HG03060 (cell line): ENCODE results near the gene PI4K2A.

Experiments
- ATAC-seq: cut with Tn5 transposase; IDR thresholded peaks from one replicate; pipeline ENCODE4 v1.9.1; 2021; ENCODE audit warnings: low read depth, moderate number of reproducible peaks; ENCODE audit not compliant: unreplicated experiment

PI4K2A gene

DNA sequence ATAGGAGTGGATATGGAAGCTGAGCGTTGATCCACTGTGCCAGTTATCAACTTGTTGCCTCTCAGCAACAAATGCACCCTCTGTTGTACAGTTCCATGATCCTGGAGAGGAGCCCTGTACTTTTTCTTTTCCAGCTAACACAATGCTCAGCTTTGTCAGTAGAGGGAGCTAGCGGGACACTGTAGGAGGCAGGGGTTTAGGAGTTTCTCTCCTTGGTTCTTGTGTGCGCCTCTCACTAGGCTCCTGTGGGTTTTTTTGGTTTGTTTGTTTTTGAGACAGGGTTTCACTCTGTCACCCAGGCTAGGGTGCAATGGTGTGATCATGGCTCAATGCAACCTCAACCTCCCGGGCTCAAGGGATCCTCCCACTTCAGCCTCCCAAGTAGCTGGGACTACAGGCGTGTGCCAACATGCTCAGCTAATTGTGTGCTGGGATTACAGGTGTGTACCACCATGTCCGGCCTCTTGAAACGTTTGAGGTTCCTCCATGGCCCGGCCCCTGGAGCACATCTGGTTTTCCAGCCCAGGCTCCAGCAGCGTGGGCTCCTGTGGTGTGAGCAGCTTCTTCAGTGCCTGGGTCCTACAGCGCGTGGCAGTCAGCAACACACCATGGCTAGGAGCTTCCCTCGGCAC is 61.1 kb downstream of the PI4K2A start:
- ATAC-seq = no peak

DNA sequence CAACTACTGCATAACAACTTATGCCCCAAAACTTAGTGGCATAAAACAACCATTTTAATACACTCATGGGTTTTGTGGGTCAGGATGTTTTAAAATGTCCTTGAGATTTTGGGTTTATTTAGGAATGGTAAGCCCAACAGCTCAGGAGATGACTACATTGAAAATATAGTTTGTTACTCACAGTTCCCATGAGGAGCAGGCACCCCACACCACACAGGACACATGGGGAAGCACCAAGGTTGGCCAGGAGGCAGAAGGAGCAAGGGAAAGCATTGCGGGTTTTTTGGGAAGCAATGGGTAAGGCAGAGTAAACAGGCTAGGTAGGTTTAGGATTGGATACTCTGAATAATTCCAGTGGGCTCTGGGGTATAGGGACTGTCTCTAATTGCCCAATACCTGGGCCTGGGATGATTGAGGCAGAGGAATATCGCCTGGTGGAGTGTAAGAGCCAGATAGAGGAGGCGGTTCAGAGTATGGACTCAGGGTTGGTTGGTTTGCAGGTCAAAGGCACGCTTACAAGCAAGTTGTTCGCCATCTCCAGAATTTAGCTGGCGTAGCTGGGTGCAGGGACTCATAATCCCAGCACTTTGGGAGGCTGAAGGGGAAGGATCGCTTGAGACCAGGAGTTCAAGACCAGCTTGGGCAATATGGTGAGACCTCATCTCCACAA is 63.1 kb downstream of the PI4K2A start:
- ATAC-seq = no peak

DNA sequence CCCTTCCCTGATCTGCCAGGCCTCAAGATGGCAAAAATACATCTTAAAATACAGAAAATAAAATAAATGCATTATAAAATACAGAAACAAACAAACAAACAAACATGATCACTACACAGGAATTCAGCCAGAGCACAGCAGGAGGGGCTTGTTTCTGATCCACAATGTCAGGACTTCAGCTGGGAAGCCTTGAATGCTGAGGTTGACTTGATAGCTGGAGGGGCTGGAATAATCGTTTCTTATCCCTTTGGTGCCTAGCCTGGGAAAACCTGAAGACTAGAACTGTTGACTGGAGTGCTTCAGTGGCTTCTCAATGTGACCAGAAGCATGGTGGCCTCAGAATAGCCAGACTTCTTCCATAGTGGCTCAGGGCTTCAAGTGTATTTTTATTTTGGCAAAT is 63.9 kb downstream of the PI4K2A start:
- ATAC-seq = no peak

DNA sequence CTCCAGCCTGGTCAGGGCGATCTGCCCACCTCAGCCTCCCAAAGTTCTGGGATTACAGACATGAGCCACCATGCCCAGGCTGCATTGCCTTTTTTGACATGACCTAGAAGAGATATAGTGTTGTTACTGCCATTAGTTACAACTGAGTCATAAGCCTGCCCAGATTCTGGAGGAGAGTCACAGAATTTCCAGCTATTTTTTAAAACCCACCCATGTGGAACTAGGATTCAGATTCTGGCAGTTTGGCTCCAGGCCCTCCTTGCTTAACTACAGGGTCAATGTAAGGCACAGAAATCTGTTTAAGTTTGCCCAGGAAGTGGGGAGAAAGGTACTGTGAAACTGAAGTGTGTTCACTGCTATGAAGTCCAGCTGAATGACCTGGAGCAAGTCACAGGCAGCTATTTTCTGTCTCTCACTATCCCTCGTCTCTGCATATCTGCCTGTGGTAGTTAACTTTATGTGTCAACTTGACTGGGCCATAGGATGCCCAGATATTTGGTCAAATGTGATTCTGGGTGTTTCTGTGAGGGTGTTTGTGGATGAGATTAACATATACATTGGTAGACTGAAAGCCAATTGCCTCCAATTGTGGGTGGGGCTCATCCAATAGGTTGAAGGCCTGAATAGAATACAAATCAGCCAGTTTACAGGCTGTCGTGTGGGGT is 64.7 kb downstream of the PI4K2A start:
- no peak for ATAC-seq

DNA sequence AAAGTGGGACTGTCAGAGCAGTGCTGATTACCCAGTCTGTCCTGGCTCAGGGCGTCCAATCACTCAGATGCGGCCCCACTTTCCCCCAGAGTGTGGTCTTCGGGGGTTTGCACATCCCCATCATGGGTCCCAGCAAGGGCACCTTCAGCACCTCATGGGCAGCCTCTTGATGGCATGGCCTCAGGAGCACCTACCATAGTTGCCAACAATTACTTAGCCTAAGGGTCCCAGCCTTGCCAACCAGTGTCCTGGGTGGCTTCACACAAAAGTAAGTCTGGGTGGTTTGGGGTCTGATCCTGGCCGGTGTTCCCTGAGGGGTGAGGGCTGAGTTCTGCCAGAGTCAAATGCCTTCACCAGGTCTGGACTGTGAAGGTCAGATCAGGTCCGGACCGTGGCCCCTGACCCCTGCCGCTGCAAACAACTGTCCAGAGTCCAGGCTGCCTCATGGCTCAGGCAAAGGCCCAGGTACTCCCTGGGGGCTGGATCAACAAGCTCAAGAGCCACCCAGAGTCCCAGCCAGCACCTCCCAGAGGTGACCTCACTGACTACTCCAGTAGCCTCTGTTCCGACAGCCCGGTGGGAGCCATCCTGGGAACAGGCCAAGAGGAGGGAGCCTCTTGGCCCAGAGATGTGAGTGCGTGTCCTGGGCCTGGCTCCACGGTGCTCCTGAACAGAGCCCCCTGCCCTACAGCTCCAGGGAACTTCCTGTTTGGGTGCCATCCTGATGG is 66.8 kb downstream of the PI4K2A start:
- ATAC-seq = no peak

DNA sequence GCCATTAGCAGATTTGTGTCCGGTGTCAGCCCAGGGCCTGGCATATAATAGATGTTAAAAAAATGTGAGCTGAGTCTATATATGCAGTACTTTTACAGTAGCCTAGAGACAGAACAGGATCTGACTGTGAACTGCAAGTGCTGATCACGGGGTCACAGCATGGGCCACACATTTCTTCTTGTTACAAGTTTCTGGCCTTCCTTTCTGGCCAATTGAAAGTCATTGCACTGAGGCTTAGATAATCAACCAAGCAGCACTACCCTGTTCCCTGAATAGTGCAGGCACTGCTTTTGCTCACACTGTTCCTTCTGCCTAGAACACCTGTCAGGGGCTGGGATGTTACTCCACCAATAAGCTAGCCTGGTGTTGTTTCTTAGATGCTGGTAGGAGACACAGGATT is 67.7 kb downstream of the PI4K2A start:
- no peak for ATAC-seq

DNA sequence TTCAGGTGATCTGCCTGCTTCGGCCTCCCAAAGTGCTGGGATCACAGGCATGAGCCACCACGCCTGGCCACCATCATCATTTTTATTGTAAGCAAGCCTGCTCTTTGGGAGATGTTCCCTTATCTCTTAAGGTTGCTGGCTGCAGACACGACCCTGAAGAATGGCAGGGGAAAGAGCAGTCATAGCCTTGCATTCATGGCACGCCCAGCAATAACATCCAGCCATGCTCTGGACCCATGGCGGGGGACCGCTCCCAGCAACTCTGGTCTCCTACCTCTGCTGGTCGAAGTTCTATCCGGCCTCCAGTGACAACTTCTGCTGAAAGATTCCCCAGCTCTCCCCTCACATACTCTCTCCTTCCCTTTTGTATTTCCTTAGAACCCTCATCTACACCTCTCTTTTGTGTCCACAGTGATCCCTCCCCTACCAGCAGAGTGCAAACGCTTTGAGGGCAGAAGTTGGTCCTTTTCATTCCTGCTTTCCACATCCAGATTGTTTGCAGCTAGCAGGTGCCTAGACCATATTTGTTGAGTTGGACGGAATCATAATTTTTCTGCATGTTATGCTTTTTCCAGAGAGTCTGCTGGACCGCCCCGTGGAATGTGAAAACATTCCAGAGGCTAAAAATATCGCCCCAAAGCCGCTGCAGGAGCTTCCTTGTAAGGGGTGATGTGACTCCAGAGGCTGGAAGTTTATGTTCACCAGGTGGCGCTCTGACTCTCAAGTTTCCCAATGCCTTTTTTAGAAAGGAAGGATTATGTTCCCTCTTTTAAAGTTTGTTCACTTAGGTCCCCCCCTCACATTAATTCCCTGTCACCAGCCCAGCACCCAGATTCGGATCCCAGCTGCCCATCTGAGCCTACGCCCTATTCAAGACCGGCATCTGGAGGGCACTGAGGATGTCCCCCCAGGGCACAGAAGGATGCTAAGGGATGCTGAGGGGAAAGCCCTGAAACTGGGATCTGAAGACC is 68.8 kb downstream of the PI4K2A start:
- ATAC-seq = no peak

DNA sequence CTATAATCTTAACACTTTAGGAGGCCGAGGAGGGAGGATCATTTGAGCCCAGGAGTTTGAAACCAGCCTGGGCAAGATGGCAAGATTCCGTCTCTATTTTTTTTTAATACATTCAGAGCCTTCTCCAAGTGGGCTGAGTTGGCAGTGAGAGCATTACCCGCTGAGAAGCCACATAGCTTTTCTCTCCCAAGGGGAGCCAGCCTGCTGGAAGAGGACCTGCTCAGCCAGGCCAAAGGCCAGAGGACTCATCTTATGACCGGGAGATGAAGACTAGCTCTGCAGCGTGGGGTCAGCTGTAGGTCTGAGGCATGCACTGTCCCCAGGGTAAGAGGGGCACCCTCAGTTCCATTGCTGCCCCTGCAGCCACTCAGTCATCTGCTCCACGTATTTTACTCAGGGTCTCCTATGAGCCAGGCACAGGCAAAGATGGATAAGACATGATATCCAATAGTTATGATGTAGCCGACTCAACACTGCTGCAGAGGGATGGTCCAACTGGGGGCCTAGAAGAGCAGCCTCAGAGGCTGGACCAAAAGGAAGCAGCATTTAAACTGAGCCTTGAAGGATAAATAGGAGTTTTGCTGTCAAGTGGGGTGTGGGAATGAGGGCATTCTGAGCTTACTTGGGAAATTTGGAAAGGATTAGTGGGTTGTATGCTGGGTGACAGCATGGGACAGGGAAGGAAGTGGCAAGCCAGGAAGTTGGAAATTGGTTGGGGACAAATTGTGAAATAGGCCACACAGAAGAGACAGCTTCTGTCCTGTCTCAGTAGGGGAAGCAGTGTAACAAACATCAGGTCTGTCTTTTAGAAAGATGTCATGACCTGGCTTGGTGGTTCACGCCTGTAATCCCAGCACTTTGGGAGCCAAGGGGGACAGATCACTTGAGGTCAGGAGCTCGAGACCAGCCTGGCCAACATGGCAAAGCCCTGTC is 71.4 kb downstream of the PI4K2A start:
- no peak for ATAC-seq

DNA sequence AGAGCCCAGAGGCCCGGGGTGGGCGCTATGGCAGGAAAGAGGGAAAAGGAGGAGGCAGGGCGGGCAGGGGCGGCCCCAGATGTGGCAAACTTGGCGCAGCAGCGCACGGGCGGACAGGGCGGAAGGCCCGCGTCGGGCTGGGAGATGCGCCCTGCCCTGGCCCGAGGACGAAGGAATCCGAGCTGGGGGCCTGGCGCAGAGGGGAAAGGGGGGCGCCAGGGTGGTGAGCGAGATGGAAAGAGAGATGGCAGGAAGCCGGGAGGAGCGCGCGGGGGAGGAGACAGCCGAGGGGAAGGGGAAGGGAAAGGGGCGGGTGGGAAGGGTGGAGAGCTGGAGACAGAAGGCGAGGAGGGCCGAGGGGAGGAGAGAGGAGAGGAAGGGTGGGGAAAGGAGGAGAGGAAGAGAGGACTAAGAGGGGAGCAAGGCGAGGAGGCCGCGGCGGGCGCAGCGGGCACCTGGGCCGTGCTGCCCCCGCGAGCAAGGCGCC is 72.9 kb downstream of the PI4K2A start, which contains the start of gene MARVELD1:
MARVELD1 (plus strand) TSS at position 392 of the 487 bp plus-strand sequence. CDS start 147 bp downstream, outside the sequence.
- no peak for ATAC-seq

DNA sequence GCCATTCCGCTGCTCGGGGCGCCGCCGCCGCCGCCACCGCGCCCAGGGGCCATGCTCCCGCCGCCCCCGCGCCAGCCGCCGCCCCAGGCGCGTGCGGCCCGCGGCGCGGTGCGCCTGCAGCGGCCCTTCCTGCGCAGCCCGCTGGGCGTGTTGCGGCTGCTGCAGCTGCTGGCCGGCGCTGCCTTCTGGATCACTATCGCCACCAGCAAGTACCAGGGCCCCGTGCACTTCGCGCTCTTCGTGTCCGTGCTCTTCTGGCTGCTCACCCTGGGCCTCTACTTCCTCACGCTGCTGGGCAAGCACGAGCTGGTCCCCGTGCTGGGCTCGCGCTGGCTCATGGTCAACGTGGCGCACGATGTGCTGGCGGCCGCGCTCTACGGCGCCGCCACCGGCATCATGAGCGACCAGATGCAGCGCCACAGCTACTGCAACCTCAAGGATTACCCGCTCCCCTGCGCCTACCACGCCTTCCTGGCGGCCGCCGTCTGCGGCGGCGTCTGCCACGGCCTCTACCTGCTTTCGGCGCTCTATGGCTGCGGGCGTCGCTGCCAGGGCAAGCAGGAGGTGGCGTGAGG is 73.4 kb downstream of the PI4K2A start:
- no peak for ATAC-seq

DNA sequence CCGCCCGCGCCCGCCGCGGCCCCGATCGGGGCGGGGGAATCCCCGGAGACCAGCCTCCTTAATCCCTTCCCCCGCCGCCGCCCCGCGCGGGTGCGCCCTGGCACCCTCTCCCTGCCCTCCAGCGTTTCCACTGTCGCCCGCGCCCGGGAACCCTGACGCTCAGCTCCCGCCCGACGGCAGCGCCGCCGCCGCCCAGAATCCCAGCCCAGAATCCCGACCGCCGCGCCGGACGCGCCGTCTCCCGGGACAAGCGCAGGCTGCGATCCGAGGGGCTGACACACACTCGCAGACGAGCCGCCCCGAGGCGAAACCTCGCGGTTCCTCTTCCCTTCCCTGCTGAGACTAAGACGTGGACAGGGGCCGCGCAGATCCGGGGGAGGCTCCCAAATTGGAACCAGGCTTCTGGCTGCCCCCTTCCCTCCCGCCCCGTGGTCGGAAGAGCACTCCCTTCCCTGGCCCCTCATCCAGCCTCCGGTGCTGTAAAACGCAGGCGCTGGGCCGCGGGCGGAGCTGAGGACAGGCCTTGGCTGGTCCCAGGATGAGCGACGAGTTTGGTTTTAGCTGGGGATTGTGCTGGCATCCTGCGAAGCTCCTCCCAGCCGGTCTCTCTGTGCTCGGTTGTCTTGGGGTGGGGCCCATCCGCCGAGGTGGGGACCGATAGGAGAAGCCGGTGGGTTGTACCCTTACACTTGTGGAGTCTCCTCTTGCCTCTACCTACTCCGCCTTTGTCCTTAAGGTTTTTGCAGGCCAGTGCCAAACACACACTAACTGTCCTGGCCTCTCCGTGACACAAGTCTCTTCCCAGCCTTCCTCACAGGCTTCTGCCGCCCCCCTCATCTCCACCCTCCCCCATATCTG is 74.2 kb downstream of the PI4K2A start:
- ATAC-seq = no peak

DNA sequence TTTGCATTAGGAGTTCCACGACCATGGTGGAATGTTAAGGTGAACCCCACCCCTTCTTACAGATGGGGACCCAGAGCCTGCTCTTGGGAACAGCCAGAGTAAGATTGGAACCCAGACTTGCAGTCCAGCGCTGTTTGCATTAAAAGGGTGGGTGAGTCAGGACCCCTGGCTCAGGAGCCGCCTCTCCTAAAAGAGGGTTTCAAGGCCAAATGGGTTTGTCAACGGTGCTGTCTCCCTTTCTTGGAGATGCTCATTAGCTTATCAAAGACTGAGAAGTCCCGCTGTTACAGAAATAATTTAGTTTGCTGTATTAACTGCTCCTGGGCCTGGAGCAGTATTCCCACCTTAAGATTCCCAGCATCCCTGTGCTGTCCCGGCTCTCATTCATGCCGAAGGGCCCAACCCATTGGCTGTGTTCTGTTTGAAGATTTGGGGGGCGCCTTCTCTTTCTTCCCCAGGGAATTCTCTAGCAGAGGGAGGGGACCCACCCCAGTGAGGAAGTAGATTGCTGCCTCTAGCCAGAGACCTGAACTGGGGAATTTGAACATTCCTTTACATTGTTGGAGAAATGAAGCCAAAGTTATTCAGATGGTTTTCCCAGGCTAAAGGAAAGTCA is 74.9 kb downstream of the PI4K2A start:
- ATAC-seq = no peak

DNA sequence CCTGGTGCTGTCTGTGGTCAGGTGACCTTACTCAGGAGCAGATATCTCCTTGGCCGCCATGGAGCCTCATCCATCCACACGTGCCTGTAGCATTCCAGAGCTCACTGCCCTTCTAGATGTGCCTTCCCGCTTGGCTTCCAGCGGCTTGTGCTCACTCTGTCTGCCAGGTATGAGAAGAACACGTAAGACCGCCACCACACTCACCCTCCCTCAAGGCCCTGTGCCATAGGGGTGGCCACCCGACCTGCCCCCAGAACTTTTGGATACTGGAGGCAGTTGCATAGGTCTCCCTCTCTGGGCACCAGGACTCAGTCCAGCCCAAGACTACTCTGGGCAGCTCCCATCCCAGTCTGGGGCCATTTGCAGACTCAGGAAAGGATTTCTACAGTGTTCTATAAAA is 77.2 kb downstream of the PI4K2A start:
- ATAC-seq = no peak

DNA sequence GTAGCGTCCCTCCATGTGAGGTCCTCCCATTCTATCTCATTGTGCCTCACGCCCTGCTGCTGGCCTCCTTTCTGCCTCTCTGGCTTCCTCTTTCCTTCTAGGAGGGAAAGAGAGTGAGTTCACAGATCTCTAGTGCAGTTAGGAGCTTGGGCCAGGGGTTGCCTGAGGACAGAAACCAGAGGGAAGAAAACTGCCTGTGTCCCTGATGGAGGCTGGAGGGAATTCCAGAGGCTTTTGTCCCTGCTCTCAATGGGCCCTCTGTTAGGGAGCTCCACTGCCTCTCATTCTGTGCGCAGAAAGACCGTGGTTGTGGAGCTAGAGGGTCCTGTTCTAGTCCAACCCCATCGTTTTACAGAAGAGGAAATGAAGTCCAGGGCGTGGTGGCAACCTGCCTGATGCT is 77.7 kb downstream of the PI4K2A start:
- ATAC-seq = no peak

DNA sequence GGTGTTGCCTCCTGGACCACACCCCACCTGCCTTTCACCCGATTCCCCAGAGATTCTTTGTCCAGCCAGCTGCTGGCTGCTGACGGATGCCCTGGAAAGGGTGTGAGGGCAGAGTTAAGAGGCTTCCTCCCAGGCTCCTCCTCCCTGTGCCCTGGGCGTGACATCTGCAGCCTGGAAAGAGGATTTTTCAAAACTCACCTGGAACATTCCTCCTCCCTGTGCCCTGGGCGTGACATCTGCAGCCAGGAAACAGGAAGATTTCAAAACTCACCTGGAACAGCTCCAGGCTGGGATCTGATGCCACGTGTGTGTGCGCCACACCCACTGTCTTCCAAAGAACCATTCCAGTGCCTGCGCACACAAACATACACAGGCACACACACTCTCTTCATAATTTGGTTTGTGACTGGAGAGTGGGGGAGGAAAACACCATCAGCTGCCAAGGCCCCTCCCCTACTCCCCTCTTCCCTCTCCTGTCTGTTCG is 78.2 kb downstream of the PI4K2A start:
- no peak for ATAC-seq

DNA sequence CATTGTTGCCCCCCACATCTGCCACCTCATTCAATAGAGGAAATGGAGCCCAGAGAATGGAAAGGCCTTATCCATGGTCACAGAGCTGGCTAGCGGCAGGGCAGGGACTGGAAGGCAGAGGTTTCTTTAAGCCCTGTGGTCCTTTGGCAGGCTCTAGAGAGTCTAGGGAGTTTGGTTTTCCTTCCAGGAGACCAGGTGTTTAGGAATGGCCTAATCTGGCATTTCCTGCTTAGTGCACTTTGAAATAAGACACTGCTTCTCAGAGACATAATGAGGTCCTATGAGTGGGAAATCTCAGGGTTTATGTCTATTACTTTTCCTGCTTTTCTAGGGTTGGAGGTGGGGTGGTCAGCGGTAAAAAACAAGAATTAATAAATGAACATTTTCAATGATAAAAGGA is 79.1 kb downstream of the PI4K2A start:
- ATAC-seq = no peak
